GM12872 (cell line): ENCODE results near the gene CDYL.

Experiments used
- CTCF ChIP-seq: IDR thresholded peaks from 3 replicates; pipeline ENCODE4 v1.5.1; 2011; ENCODE audit warnings: low read depth, mild to moderate bottlenecking, low read length, moderate library complexity; ENCODE audit not compliant: insufficient read depth

Gene CDYL

GRCh38 chr6:4776131-4776492 lies at the start of gene CDYL:
Gene CDYL (plus strand): TSS chr6:4776404. CDS start chr6:4776784, 380 bp downstream.
- TF ChIP-seq CTCF, result no peak

GRCh38 chr6:4726645-4727044 lies 49.6 kb upstream of the CDYL start:
- no peak for TF ChIP-seq CTCF

GRCh38 chr6:4727217-4727616 lies 49.0 kb upstream of the CDYL start:
- TF ChIP-seq CTCF, result no peak

- TF ChIP-seq CTCF, result 0 out of 3 replicates have a peak, but pooled peaks have one; percentile 23
Observed at GRCh38 chr6:4727671-4728435, 48.4 kb upstream of the CDYL start.

GRCh38 chr6:4728436-4728769 lies 47.8 kb upstream of the CDYL start:
- TF ChIP-seq CTCF, result no peak

GRCh38 chr6:4728926-4729325 lies 47.3 kb upstream of the CDYL start:
- TF ChIP-seq CTCF, result no peak

GRCh38 chr6:4731996-4732395 lies 44.2 kb upstream of the CDYL start:
- no peak for TF ChIP-seq CTCF
